ENCODE results near the gene EPB41L2.

Gene EPB41L2

GRCh38 chr6:130969166-130969565, 93.9 kb downstream of the EPB41L2 start:
- H3K4me3 Mint-ChIP-seq, result no peak overlapping the region
- DNase-seq (ENCODE audit: low spot score in 2 of 2), result no peak
- no peaks in the 10 kb centered on the region for H3K36me3 Mint-ChIP-seq
- H3K4me1 Mint-ChIP-seq, result no peaks in the 10 kb centered on the region
- H3K9me3 Mint-ChIP-seq, result peaks cover 2% of the 10 kb centered on the region
- H3K27ac Mint-ChIP-seq, result no peak overlapping the region
- no peak for ATAC-seq

- no peak for DNase-seq (ENCODE audit: low spot score in 2 of 2)
These were observed 94.6 kb downstream of the EPB41L2 start for GRCh38 chr6:130968476-130968875.

GRCh38 chr6:130967502-130968445, 95.3 kb downstream of the EPB41L2 start:
- no peak overlapping the region for H3K27ac Mint-ChIP-seq
- H3K9me3 Mint-ChIP-seq, result no peaks in the 10 kb centered on the region
- ATAC-seq, result no peak
- H3K36me3 Mint-ChIP-seq, result no peaks in the 10 kb centered on the region
- DNase-seq (ENCODE audit: low spot score in 2 of 2), result no peak
- no peaks in the 10 kb centered on the region for H3K4me1 Mint-ChIP-seq
- no peak overlapping the region for H3K4me3 Mint-ChIP-seq

More at GRCh38 chr6:130968476-130968875, 94.6 kb downstream of the EPB41L2 start:
- Mint-ChIP-seq H3K4me3 (no peak overlapping the region), H3K4me1 (no peaks in the 10 kb centered on the region), H3K36me3 (no peaks in the 10 kb centered on the region), H3K9me3 (no peaks in the 10 kb centered on the region), H3K27ac (no peak overlapping the region)
- no peak for ATAC-seq

GRCh38 chr6:130966344-130966980, 96.6 kb downstream of the EPB41L2 start:
- Mint-ChIP-seq H3K27ac (no peak overlapping the region), H3K9me3 (no peaks in the 10 kb centered on the region), H3K4me1 (no peaks in the 10 kb centered on the region), H3K36me3 (no peaks in the 10 kb centered on the region), H3K4me3 (no peak overlapping the region)
- no peak for DNase-seq (ENCODE audit: low spot score in 2 of 2)
- ATAC-seq, result no peak

- DNase-seq (ENCODE audit: low spot score in 2 of 2) (no peak), ATAC-seq (no peak)
- Mint-ChIP-seq H3K27ac (no peak overlapping the region), H3K9me3 (peaks cover under 1% of the 10 kb centered on the region), H3K36me3 (no peaks in the 10 kb centered on the region), H3K4me3 (no peak overlapping the region), H3K4me1 (no peaks in the 10 kb centered on the region)
These were observed 97.4 kb downstream of the EPB41L2 start for GRCh38 chr6:130965656-130966055.

- DNase-seq (ENCODE audit: low spot score in 2 of 2) (no peak), ATAC-seq (peak; percentile 58)
- Mint-ChIP-seq H3K27ac (no peak overlapping the region), H3K4me3 (no peak overlapping the region), H3K36me3 (no peaks in the 10 kb centered on the region), H3K4me1 (no peaks in the 10 kb centered on the region), H3K9me3 (peaks cover 2% of the 10 kb centered on the region)
These were observed 98.0 kb downstream of the EPB41L2 start for GRCh38 chr6:130964808-130965604.

- Mint-ChIP-seq H3K4me3 (no peak overlapping the region), H3K27ac (no peak overlapping the region), H3K36me3 (no peaks in the 10 kb centered on the region), H3K4me1 (no peaks in the 10 kb centered on the region), H3K9me3 (peaks cover 2% of the 10 kb centered on the region)
- ATAC-seq (no peak), DNase-seq (ENCODE audit: low spot score in 2 of 2) (no peak)
These were observed 98.8 kb downstream of the EPB41L2 start for GRCh38 chr6:130964289-130964688.

- no peak for ATAC-seq
- Mint-ChIP-seq H3K4me3 (no peak overlapping the region), H3K9me3 (peaks cover 2% of the 10 kb centered on the region), H3K36me3 (no peaks in the 10 kb centered on the region), H3K27ac (no peak overlapping the region), H3K4me1 (no peaks in the 10 kb centered on the region)
- no peak for DNase-seq (ENCODE audit: low spot score in 2 of 2)
These were observed 100.1 kb downstream of the EPB41L2 start for GRCh38 chr6:130962966-130963365.

GRCh38 chr6:130961148-130961547, 101.9 kb downstream of the EPB41L2 start:
- Mint-ChIP-seq H3K9me3 (peaks cover 2% of the 10 kb centered on the region), H3K4me3 (no peak overlapping the region)

GRCh38 chr6:130959951-130960350, 103.1 kb downstream of the EPB41L2 start:
- DNase-seq (ENCODE audit: low spot score in 2 of 2) (no peak), ATAC-seq (no peak)
- Mint-ChIP-seq H3K9me3 (peaks cover 2% of the 10 kb centered on the region), H3K4me3 (no peak overlapping the region), H3K27ac (no peak overlapping the region), H3K36me3 (no peaks in the 10 kb centered on the region), H3K4me1 (no peaks in the 10 kb centered on the region)

More at GRCh38 chr6:130961148-130961547, 101.9 kb downstream of the EPB41L2 start:
- H3K36me3 Mint-ChIP-seq, result no peaks in the 10 kb centered on the region
- ATAC-seq, result no peak
- H3K4me1 Mint-ChIP-seq, result no peaks in the 10 kb centered on the region
- no peak for DNase-seq (ENCODE audit: low spot score in 2 of 2)
- H3K27ac Mint-ChIP-seq, result no peak overlapping the region

GRCh38 chr6:130958468-130958867, 104.6 kb downstream of the EPB41L2 start:
- Mint-ChIP-seq H3K9me3 (peaks cover 2% of the 10 kb centered on the region), H3K4me1 (no peaks in the 10 kb centered on the region), H3K36me3 (no peaks in the 10 kb centered on the region), H3K27ac (no peak overlapping the region), H3K4me3 (no peak overlapping the region)
- ATAC-seq, result no peak
- DNase-seq (ENCODE audit: low spot score in 2 of 2), result no peak

GRCh38 chr6:130955755-130956154, 107.3 kb downstream of the EPB41L2 start:
- Mint-ChIP-seq H3K9me3 (peaks cover 2% of the 10 kb centered on the region), H3K4me3 (no peak overlapping the region), H3K4me1 (no peaks in the 10 kb centered on the region), H3K36me3 (no peaks in the 10 kb centered on the region), H3K27ac (no peak overlapping the region)
- no peak for DNase-seq (ENCODE audit: low spot score in 2 of 2)
- ATAC-seq, result no peak

- ATAC-seq, result no peak
- Mint-ChIP-seq H3K4me1 (no peaks in the 10 kb centered on the region), H3K9me3 (no peaks in the 10 kb centered on the region), H3K36me3 (no peaks in the 10 kb centered on the region), H3K4me3 (no peak overlapping the region), H3K27ac (no peak overlapping the region)
- no peak for DNase-seq (ENCODE audit: low spot score in 2 of 2)
These were observed 113.5 kb downstream of the EPB41L2 start for GRCh38 chr6:130949553-130949952.

- no peaks in the 10 kb centered on the region for H3K36me3 Mint-ChIP-seq
- no peak overlapping the region for H3K27ac Mint-ChIP-seq
- no peak overlapping the region for H3K4me3 Mint-ChIP-seq
- no peaks in the 10 kb centered on the region for H3K4me1 Mint-ChIP-seq
- no peaks in the 10 kb centered on the region for H3K9me3 Mint-ChIP-seq
- DNase-seq (ENCODE audit: low spot score in 2 of 2), result no peak
- ATAC-seq, result no peak
These were observed 115.6 kb downstream of the EPB41L2 start for GRCh38 chr6:130947464-130947863.

GRCh38 chr6:130946076-130946475, 117.0 kb downstream of the EPB41L2 start:
- Mint-ChIP-seq H3K9me3 (no peaks in the 10 kb centered on the region), H3K36me3 (no peaks in the 10 kb centered on the region), H3K4me1 (no peaks in the 10 kb centered on the region), H3K27ac (no peak overlapping the region), H3K4me3 (no peak overlapping the region)
- DNase-seq (ENCODE audit: low spot score in 2 of 2) (no peak), ATAC-seq (no peak)
